ELF-1 (cell line): ENCODE measurements around the gene NELFE.
A peak's percentile ranks its signal among the peaks of the same experiment; 100 is the strongest.
"Not testable (repeated sequence)": the region's sequence is repeated elsewhere in the genome, so short reads cannot be mapped to it uniquely, and the experiment has no call there.

Source experiments
- DNase-seq: peaks from one replicate; pipeline ENCODE4 v3.0.0-alpha.2; 2016; ENCODE audit warnings: low read depth, low spot score

NELFE gene

GRCh38 chr6:31949926-31950548 lies 8.7 kb downstream of the NELFE start:
- DNase-seq, result no peak

DNA sequence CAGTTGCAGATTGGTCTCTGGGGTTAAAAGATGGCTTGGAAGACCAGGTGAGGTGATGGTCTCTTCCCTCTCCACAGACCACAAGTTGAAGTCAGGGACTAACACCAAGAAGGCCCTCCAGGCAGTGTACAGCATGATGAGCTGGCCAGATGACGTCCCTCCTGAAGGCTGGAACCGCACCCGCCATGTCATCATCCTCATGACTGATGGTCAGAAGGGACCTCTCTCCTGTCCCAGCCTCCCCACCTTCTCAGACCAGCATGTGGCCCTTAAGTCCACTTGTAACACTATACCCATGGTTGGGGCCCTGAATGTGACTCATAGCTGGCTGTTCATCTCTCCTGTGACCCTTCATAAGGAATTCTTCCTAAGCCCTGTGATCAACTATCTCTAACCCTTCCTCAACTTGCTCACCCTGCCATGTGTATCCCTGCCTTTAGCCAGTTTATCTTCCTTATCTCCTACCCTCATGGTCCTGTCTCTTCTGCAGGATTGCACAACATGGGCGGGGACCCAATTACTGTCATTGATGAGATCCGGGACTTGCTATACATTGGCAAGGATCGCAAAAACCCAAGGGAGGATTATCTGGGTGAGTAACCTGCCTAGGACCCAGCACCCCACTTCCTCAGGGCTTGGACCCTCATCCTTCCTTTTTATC lies 9.9 kb downstream of the NELFE start:
- no peak for DNase-seq

DNA sequence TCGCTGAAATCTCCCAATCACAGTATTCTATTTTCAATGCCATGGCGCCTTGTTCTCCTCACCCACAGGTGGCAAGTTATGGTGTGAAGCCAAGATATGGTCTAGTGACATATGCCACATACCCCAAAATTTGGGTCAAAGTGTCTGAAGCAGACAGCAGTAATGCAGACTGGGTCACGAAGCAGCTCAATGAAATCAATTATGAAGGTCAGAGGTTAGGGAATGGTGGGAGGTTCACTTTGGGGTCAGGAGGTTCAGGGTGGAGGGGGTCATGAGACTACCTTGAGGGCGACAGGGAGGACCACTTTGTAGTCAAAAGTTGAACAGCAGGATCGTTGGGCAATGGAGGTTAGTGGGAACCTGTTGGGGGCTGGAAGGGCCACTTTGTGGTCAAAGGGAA lies 10.5 kb downstream of the NELFE start:
- DNase-seq, result no peak

DNA sequence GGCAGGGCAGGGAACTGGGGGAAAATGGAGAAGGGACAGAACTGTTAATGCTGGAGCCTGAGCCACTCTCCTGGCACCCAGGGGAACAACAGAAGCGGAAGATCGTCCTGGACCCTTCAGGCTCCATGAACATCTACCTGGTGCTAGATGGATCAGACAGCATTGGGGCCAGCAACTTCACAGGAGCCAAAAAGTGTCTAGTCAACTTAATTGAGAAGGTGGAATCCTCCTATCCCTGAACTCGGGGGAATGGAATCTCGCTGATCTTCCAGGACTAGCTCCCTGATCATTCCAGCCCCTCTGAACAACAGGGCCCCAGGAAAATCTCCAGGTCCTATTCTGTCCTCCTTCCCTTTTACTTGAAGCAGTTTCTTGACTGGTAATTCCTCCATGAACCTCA lies 10.9 kb downstream of the NELFE start:
- DNase-seq, result no peak

GRCh38 chr6:31947070-31947675 lies 11.6 kb downstream of the NELFE start:
- no peak for DNase-seq

GRCh38 chr6:31946370-31946885 lies 12.3 kb downstream of the NELFE start:
- DNase-seq, result no peak

GRCh38 chr6:31945507-31946369 lies 13.0 kb downstream of the NELFE start, which contains the start of gene CFB:
CFB (plus strand) TSS chr6:31946095; CDS start chr6:31946222, 127 bp downstream.
- DNase-seq, result peak; percentile 68

DNA sequence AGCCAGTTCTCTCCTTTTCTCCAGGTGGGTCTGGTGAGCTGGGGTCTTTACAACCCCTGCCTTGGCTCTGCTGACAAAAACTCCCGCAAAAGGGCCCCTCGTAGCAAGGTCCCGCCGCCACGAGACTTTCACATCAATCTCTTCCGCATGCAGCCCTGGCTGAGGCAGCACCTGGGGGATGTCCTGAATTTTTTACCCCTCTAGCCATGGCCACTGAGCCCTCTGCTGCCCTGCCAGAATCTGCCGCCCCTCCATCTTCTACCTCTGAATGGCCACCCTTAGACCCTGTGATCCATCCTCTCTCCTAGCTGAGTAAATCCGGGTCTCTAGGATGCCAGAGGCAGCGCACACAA lies 13.6 kb downstream of the NELFE start:
- DNase-seq, result no peak

- DNase-seq, result no peak
Observed at GRCh38 chr6:31943742-31944141, 15.0 kb downstream of the NELFE start.

- no peak for DNase-seq
Observed at GRCh38 chr6:31940256-31940664, 18.5 kb downstream of the NELFE start.

- DNase-seq, result no peak
Observed at GRCh38 chr6:31935823-31936222, 22.9 kb downstream of the NELFE start.

- no peak for DNase-seq
Observed at GRCh38 chr6:31935021-31935420, 23.8 kb downstream of the NELFE start.

GRCh38 chr6:31933537-31933936 lies 25.2 kb downstream of the NELFE start:
- DNase-seq, result no peak

- DNase-seq, result not testable (repeated sequence)
Observed at GRCh38 chr6:31932137-31932536, 26.6 kb downstream of the NELFE start.

- DNase-seq, result no peak
Observed at GRCh38 chr6:31930962-31931361, 27.8 kb downstream of the NELFE start.

DNA sequence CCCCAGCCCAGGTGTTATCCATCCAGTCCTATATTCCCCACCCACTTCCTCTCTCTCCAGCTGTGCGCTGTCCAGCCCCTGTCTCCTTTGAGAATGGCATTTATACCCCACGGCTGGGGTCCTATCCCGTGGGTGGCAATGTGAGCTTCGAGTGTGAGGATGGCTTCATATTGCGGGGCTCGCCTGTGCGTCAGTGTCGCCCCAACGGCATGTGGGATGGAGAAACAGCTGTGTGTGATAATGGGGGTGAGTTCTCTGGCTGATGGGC lies 30.2 kb downstream of the NELFE start:
- DNase-seq, result no peak

DNA sequence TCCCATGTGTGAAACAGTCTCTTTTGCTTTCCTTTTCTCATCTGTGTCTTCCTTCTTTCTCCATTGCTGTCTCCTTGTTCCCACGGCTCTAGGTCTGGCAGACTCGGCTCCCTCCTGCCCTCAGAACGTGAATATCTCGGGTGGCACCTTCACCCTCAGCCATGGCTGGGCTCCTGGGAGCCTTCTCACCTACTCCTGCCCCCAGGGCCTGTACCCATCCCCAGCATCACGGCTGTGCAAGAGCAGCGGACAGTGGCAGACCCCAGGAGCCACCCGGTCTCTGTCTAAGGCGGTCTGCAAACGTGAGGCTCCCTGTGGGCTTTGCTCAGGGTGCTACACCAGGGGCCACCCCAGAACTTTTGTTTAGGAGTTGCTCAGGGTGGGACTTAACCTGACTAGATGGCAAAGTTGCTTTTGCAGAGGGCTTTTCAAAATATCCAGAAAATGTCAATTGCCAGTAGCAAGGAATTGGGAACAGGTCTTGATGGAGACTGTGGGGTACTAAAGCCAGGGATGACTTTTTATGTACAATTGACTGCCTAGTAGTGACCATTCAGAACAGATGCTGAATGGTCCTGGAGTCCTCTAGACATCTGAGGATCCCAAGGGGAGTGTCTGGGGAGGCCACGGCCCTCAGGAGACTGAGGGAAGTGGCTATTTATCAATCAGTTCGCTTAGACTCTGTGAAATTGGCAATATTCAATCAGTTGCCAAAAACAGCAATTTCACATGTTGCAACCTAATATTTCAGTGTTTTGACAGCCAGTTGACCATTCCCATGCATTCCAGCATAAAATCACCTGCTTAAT lies 30.7 kb downstream of the NELFE start:
- DNase-seq, result no peak

GRCh38 chr6:31927242-31927862 lies 31.4 kb downstream of the NELFE start, which contains the start of gene C2:
C2 (plus strand) TSS chr6:31927717; CDS start chr6:31927753, 36 bp downstream.
- no peak for DNase-seq

GRCh38 chr6:31922942-31923341 lies 35.8 kb downstream of the NELFE start:
- peak; percentile 33 for DNase-seq

DNA sequence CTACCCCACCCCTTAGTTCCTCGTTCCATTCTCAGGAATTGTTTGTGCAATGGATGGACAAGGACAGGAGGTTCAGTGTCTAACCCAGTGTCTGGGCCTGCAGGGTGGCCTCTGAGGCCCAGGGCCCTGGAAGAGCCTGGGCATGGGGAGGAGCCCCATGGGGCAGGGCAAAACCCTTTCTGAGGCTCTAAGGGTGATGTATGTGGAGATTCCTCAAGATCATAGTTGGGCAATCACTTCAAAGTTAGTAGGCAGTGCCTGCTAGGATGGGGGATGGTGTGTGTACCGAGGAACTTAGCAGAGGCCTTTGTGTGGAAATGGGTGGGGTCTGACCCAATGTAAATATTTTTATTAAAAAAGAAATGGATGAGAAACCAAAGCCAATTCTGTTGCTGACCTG lies 38.0 kb downstream of the NELFE start:
- DNase-seq, result no peak
